BJ (cell line): ENCODE results near the gene SLC30A1. TPM values are rescaled to one million over a fixed set of nuclear protein-coding genes. Genes with fewer than 3 reads are reported as not detected.

Source experiments
- CTCF ChIA-PET: fragments of 350-600 bp; formaldehyde crosslinking; extraction: SDS; loops from one replicate; lab custom pipeline; 2021; ENCODE audit warnings: antibody characterized with exemption, inconsistent platforms; lab: Yijun Ruan, JAX
- POLR2A ChIA-PET: fragments of 300-600 bp; sonication (Branson Sonifier 250); formaldehyde crosslinking; extraction: SDS; loops from one replicate; lab custom pipeline; 2021; ENCODE audit warnings: antibody characterized with exemption; lab: Charles Lee
- DNase-seq: peaks from one replicate; pipeline ENCODE4 v3.0.0-alpha.2; 2011; ENCODE audit warnings: low read depth
- H3K27me3 ChIP-seq: 2 replicates; pipeline ENCODE4 v1.6.0; 2011; ENCODE audit warnings: low read length; ENCODE audit not compliant: control insufficient read depth, insufficient read depth
- H3K36me3 ChIP-seq: 2 replicates; pipeline ENCODE4 v1.5.1; 2011; ENCODE audit warnings: low read length; ENCODE audit not compliant: control insufficient read depth, insufficient read depth
- H3K4me3 ChIP-seq: 2 replicates; pipeline ENCODE4 v1.5.1; 2011; ENCODE audit warnings: low read depth, mild to moderate bottlenecking, control low read depth, low read length
- CTCF ChIP-seq: IDR thresholded peaks from 2 replicates; pipeline ENCODE4 v1.5.1; 2011; ENCODE audit warnings: low read depth, mild to moderate bottlenecking, control low read depth, inconsistent platforms, low read length, moderate library complexity; ENCODE audit not compliant: insufficient read depth
- polyA plus RNA-seq: library from polyadenylated mRNA; depleted of rRNA; stranded (reverse); fragments of >200 nt; gene quantifications from 2 replicates; pipeline ENCODE4 v1.2.3, GENCODE V29; 2011

Gene SLC30A1
- polyA plus RNA-seq, 1 experiment: 5.8 TPM

GRCh38 chr1:211580303-211580687 is 1.3 kb upstream of the SLC30A1 start:
- POLR2A ChIA-PET: interaction anchor here (0.6 kb wide), 1 partner anchor 10 kb away, joined by 3 read pairs; no protein-coding TSS in a partner anchor
- Histone ChIP-seq H3K36me3 (peaks cover 2% of the 10 kb centered on the region), H3K4me3 (no peak overlapping the region), H3K27me3 (no peaks in the 10 kb centered on the region)
- TF ChIP-seq CTCF: no peak
- CTCF ChIA-PET: interaction anchor here (0.6 to 2.4 kb wide), 9 partner anchors 30 to 118 kb away, joined by 3 to 12 read pairs (median 4); no protein-coding TSS in a partner anchor
- DNase-seq: no peak

GRCh38 chr1:211579440-211580302 is 710 bp upstream of the SLC30A1 start:
- POLR2A ChIA-PET: interaction anchor here (0.6 kb wide), 2 partner anchors 9 to 26 kb away, joined by 3 read pairs; no protein-coding TSS in a partner anchor

DNA sequence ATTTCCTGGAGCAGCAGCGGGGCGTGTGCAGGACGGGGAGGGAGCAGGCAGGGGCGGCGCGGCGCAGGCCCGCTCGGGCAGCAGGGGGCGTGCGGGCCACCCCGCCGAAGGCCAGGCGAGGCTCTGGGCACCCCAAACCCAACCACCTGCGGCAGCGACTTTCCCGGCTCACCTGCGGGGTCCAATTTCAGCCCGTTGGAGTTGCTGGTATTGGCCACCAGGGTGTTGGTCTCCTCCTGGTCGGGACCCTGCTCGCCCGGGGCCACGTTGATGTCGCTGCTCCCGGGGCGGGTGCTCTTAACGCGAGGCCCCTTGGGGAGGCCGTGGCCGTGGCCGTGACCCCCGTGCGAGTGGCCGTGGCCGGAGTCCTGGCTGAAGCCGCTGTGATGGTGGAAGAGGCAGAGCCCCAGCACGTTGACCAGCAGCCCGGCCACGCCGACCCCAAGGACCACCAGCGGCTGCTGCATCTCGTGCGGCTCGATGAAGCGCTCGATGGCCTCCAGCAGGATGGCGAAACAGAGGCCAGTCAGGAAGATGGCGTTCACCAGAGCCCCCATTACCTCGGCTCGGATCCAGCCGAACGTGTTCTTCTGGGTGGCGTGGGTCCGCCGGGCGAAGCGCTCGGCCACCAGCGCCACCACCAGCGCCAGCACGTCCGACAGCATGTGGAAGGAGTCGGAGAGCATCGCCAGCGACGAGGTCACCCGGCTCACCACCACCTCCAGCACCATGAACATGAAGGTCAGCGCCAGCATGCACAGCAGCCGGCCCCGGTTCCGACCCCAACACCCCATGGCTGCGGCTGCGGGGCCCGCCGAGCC is 932 bp downstream of the SLC30A1 start:
- DNase-seq: no peak
- no peaks in the 10 kb centered on the region for H3K27me3 ChIP-seq
- peak; percentile 53 for TF ChIP-seq CTCF
- ChIA-PET CTCF (interaction anchor here (0.8 to 2.3 kb wide), 5 partner anchors 50 to 90 kb away, joined by 3 to 21 read pairs (median 5); no protein-coding TSS in a partner anchor), POLR2A (no interaction called here)
- peaks cover 2% of the 10 kb centered on the region for H3K36me3 ChIP-seq
- H3K4me3 ChIP-seq: peak overlapping the region; percentile 78

More at GRCh38 chr1:211579440-211580302, 710 bp upstream of the SLC30A1 start:
- CTCF ChIA-PET: interaction anchor here (0.6 to 2.4 kb wide), 13 partner anchors 9 to 455 kb away, joined by 3 to 12 read pairs (median 4); partner anchors contain the start of gene INTS7
- peak overlapping the region; percentile 58 for H3K4me3 ChIP-seq
- no peak for TF ChIP-seq CTCF
- no peaks in the 10 kb centered on the region for H3K27me3 ChIP-seq
- H3K36me3 ChIP-seq: peaks cover 2% of the 10 kb centered on the region
- DNase-seq: no peak

- CTCF ChIA-PET: interaction anchor here (0.8 to 1.7 kb wide), 7 partner anchors 47 to 77 kb away, joined by 3 to 21 read pairs (median 4); no protein-coding TSS in a partner anchor
- POLR2A ChIA-PET: no interaction called here
- Histone ChIP-seq H3K27me3 (no peaks in the 10 kb centered on the region), H3K36me3 (peaks cover 2% of the 10 kb centered on the region), H3K4me3 (peak overlapping the region; percentile 78)
- no peak for DNase-seq
- no peak for TF ChIP-seq CTCF
These were observed 1.6 kb downstream of the SLC30A1 start for GRCh38 chr1:211577277-211577818.
